HG03565 (cell line): ENCODE data around the gene SPAG9.

ENCODE experiments used
- ATAC-seq: cut with Tn5 transposase; IDR thresholded peaks from one replicate; pipeline ENCODE4 v1.9.1; 2021; ENCODE audit warnings: mild to moderate bottlenecking, moderate library complexity; ENCODE audit not compliant: unreplicated experiment

Gene SPAG9

GRCh38 chr17:51120739-51121619 is at the start of gene SPAG9:
SPAG9 (minus strand) TSS chr17:51120868; CDS start chr17:51120656, 212 bp downstream.
- peak; percentile 66 for ATAC-seq

DNA sequence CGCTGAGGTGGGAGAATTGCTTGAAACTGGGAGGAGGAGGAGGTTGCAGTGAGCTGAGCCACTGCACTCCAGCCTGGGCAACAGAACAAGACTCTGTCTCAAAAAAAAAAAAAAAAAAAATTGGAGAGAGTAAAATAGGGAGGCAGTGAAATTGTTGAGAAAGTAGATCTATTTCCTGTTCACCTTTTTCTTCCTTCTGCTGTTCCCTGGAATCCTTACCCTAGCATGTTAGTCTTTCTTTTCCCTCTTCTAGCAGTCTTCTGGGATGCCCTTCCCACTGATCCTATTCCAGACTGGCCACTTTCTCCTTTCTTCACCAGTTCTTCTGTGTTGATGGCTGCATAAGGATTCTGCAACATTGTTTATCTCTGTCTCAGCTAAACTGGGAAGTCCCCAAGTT is 48.7 kb upstream of the SPAG9 start:
- ATAC-seq: no peak

DNA sequence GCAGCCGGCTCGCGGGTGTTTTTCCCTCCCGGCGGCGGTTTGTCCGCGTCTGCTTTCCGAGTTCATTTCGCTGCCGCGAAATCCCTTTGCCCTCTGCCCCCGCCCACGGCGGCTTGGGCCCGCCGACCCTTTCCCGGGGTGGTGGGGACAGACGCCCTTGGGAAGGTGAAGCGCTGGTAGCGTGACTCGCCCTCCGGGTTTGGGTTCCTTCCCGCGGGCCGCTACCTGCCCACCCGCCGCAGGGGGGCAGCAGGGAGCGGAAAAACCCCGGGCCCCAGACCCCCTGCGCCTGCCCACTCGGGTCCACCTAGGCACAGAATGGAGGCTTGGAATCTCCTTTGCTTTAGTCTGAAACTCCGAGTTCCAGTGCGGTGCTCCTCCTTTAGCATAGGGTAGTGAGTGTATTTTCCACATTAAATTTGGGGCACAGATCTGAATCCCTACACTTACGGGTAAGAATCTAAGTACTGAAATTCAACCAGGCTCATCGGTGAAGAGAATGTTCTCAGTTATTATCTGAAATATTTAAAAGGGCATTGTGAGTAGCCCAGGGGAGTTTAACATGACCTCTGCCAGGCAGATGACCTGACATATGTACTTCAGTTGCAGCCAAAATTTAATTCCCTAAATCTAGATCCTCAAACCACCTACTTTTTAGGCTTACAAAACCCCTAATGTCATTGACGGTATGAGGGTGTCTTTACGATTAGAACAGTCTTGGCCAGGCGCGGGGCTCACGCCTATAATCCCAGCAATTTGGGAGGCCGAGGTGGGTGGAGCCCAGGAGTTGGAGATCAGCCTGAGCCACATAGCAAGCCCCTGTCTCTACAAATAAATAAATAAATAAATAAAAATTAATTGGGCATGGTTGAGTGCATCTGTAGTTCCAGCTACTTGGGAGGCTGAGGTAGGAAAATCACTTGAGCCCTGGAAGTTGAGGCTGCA is 46.6 kb upstream of the SPAG9 start:
- peak; percentile 33 for ATAC-seq

GRCh38 chr17:51166198-51166986 is 45.7 kb upstream of the SPAG9 start, which contains the start of gene NME2:
NME2 (plus strand) TSS chr17:51166411; CDS start chr17:51166831, 420 bp downstream.
- ATAC-seq: peak; percentile 67

- no peak for ATAC-seq
These were observed 45.1 kb upstream of the SPAG9 start for GRCh38 chr17:51165680-51166197.

- ATAC-seq: no peak
These were observed 44.4 kb upstream of the SPAG9 start for GRCh38 chr17:51164911-51165679.

DNA sequence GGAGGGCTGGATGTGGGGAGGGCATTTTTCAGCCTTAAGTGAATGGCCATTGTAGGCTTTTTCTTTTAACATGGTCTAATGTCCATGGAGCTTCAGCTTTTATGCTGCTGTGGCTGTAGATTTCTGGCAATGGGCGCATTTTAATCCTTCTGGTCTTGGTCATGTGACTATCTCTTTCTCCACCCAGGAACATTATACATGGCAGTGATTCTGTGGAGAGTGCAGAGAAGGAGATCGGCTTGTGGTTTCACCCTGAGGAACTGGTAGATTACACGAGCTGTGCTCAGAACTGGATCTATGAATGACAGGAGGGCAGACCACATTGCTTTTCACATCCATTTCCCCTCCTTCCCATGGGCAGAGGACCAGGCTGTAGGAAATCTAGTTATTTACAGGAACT is 40.9 kb upstream of the SPAG9 start:
- ATAC-seq: no peak

DNA sequence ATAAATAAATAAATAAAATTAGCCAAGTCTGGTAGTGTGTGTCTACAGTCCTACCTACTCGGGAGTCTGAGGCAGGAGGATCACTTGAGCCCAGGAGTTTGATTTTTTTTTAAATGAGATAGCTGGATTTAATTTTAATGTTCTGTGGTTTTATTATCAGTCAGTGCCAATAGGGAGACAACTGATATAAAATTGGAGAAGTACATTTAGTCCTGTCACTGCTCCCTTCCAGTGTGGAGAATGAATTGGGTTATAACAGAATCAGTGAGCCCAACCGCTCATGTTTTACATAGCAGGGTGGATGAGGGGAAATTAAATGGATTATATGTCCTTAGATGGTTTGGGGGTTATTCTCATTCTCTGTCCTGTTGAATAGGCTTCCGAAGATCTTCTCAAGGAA is 38.9 kb upstream of the SPAG9 start:
- ATAC-seq: no peak

DNA sequence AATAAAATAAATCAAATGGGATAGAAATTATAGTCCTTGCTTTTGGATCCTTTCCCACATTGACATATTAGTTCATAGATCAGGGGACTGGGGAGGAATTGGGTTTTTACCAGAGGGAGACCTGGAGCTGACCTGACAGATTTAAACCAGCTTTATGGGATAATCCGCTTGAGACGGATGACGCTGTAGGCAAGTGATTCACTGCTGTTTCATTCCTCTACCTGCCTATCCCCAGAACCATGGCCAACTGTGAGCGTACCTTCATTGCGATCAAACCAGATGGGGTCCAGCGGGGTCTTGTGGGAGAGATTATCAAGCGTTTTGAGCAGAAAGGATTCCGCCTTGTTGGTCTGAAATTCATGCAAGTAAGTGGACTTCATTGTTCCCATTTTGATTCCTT is 34.7 kb upstream of the SPAG9 start:
- no peak for ATAC-seq

GRCh38 chr17:51154176-51154575 is 33.5 kb upstream of the SPAG9 start:
- no peak for ATAC-seq

DNA sequence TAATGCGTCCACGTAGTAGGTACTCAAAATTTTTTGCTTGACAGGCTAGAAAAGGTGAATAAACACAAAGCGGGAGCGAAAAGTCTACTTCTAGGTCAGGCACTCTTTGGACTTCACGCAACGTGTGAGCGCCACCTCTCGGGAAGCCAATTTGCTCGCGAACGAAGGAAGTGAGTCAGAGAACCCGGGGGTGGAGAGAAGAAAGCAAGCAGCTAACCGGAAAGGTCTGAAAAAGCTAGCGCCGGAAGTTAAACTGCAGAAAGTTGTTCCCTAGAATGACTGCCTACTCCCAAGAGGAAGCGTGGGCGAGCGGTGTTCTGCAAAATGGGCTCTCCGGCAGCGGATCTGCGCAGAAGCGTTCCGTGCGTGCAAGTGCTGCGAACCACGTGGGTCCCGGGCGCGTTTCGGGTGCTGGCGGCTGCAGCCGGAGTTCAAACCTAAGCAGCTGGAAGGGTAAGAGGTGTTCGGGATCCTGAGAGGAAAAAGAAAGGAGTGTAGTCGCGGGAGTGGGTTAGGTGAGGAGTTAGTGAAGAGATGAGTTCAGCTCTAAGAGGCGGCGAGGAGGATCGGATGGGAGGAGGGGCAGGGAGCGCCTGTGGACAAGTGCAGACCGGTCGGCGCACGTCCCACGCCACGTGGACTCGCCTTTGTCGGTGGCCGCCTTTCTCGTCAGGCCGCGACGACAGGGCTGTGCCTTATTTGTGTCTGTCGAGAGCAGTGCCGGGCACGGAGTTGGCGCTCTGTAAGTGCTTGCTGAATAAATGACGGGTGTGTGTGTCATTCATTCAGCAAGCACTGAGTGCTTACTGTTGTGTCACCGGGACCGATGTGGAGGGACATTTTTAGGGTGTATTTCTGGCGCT is 32.8 kb upstream of the SPAG9 start, which contains the start of gene NME1:
Gene NME1, plus strand, starts transcription at position 350 of the 863 bp plus-strand sequence. CDS start 2,096 bp downstream, outside the sequence.
- ATAC-seq: peak; percentile 87

- ATAC-seq: peak; percentile 1
These were observed 32.1 kb upstream of the SPAG9 start for GRCh38 chr17:51152766-51153209.

DNA sequence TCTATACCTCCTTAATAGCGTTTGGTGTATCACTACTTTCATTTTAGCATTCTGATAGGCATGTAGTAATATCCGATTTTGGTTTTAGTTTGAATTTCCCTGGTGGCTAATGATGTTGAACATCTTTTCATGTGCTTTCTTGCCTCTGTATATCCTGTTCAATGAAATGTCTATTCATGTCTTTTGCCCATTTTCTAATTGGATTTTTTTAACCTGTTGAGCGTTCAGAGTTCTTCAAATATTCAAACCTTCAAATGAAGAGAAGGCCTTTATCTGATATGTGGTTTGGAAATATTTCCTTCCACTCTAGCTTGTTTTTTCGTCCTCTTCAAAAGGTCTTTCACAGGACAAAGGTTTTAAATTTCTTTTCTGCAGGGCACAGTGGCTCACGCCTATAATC is 30.3 kb upstream of the SPAG9 start:
- no peak for ATAC-seq

GRCh38 chr17:51149163-51149562 is 28.5 kb upstream of the SPAG9 start:
- ATAC-seq: no peak

- no peak for ATAC-seq
These were observed 27.0 kb upstream of the SPAG9 start for GRCh38 chr17:51147650-51148049.

DNA sequence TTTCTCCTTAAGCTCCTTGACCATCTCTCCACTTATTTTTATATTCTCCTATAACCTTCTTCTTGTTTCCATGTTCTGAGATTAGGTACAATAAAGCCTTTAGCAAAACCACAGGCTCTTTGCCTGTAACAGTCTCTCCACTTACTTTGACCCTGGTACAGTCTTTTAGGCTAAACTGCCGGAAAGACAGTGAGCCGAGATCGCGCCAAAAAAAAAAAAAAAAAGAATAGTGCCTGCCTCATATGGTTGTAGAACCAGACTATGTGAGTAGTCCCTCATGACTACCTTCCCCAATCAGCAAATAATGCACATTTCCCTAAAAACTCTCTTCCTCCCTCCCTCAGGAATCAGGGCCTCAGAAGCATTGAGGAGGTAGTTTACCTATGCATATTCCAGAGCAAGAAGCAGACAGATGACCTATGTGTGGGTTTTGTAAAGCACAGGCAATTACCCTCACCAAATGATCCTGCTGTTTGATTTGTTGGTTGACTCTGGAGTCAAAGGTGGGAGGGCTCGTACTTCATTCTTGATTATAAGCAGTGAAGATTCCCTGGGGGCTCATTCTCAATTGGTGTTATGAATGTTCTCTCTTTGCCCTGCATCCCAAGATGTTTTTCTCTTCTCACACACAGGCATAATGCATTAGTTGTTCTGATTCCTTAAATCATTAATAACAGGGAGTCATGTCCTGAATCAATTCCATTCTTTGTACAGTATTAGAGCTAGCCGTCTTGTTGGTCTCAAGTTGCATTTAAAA is 23.8 kb upstream of the SPAG9 start:
- ATAC-seq: no peak

- ATAC-seq: no peak
These were observed 21.9 kb upstream of the SPAG9 start for GRCh38 chr17:51142597-51142996.

DNA sequence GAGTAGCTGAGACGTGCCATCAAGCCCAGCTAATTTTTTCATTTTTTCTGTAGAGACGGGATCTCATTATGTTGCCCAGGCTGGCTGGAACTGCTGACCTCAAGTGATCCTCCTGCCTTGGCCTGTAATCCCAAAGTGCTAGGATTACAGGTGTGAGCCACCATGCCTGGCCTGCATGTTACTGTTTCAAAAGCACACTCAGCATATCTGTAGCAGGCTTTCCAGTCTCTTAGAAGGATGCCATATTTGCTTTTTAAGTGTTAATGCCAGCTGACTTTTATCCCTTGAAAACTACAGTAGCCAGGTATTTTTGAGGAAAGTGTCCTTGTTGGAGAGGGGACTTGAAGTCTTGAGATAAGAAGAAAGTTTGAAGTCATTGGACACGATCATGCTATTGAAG is 15.3 kb upstream of the SPAG9 start:
- ATAC-seq: no peak
